ENCODE measurements around the gene PIAS4. TPM values are rescaled to one million over a fixed set of nuclear protein-coding genes. Genes with fewer than 3 reads are reported as not detected.
A peak's percentile ranks its signal among the peaks of the same experiment; 100 is the strongest.

Gene PIAS4
- total and polyA plus RNA-seq, 2 donors (not counting 3 experiments of a cell fraction or from before 2014, with no cell fraction given), result 26.2 to 46.2 TPM

- H4K20me1 ChIP-seq (replicated peaks; ENCODE audit: control insufficient read depth, extremely low read depth, insufficient read depth, low read length), result no peaks in the 10 kb centered on the region
- peak overlapping the region; percentile 98 for H3K9ac ChIP-seq (replicated peaks; ENCODE audit: extremely low read depth, insufficient read depth, low read length)
- peak overlapping the region; percentile 79 to 93 (median 86) for H3K4me3 ChIP-seq (replicated peaks in 1 of 3; ENCODE audit: insufficient read depth in 1 of 3, low read depth in 1 of 3, low read length in 3 of 3)
- dilution Hi-C loops (cut with MboI; ENCODE audit: extremely low pct_ligation_motif_present, low sequenced_read_pairs), result no loop called here
- peak overlapping the region; percentile 75 for H3K4me2 ChIP-seq (ENCODE audit: insufficient read depth, low read length)
- intact Hi-C loops (cut with micrococcal nuclease), result no loop called here
- FAIRE-seq (no peak), DNase-seq (ENCODE audit: low read depth, low spot score) (no peak)
- CTCF ChIA-PET, result interaction anchor here (1.0 to 2.2 kb wide), 4 partner anchors 14 to 17 kb away, joined by 4 to 34 read pairs (median 8); partner anchors contain the start of gene EEF2
- peaks cover 23% of the 10 kb centered on the region for H3K4me1 ChIP-seq (ENCODE audit: control insufficient read depth, extremely low read depth, insufficient read depth, low read length)
- POLR2A ChIA-PET, result interaction anchor here (1.0 to 4.9 kb wide), 3 partner anchors 10 to 17 kb away, joined by 3 to 82 read pairs (median 3); partner anchors contain the start of gene EEF2
- no peaks in the 10 kb centered on the region for H3K27me3 ChIP-seq (ENCODE audit: control insufficient read depth in 2 of 2, insufficient read depth in 2 of 2, low read length in 2 of 2)
- TF ChIP-seq POLR2AphosphoS5 (IDR thresholded peaks at IDR 0.05; ENCODE audit: insufficient read depth, low read depth, low read length) (no peak), POLR2A (IDR thresholded peaks at IDR 0.05; ENCODE audit: low read depth, low read length) (no peak), MAX (IDR thresholded peaks at IDR 0.05; ENCODE audit: insufficient read depth, insufficient read length) (no peak), GATA2 (IDR thresholded peaks at IDR 0.05; ENCODE audit: insufficient read depth, insufficient read length, low read depth, low read length) (no peak), JUN (IDR thresholded peaks at IDR 0.05; ENCODE audit: borderline replicate concordance, insufficient read depth, insufficient read length, low read depth) (no peak), FOS (IDR thresholded peaks at IDR 0.05; ENCODE audit: borderline replicate concordance, insufficient read depth, low read length) (no peak), EZH2 (IDR thresholded peaks at IDR 0.05; ENCODE audit: borderline replicate concordance, low read depth, low read length, severe bottlenecking) (no peak), MYC (IDR thresholded peaks at IDR 0.05; ENCODE audit: low read depth, low read length) (no peak)
- TF ChIP-seq, protein P1, sequence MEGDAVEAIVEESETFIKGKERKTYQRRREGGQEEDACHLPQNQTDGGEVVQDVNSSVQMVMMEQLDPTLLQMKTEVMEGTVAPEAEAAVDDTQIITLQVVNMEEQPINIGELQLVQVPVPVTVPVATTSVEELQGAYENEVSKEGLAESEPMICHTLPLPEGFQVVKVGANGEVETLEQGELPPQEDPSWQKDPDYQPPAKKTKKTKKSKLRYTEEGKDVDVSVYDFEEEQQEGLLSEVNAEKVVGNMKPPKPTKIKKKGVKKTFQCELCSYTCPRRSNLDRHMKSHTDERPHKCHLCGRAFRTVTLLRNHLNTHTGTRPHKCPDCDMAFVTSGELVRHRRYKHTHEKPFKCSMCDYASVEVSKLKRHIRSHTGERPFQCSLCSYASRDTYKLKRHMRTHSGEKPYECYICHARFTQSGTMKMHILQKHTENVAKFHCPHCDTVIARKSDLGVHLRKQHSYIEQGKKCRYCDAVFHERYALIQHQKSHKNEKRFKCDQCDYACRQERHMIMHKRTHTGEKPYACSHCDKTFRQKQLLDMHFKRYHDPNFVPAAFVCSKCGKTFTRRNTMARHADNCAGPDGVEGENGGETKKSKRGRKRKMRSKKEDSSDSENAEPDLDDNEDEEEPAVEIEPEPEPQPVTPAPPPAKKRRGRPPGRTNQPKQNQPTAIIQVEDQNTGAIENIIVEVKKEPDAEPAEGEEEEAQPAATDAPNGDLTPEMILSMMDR (IDR thresholded peaks at IDR 0.05; ENCODE audit: extremely low read depth in 1 of 2, insufficient read depth in 1 of 2, low read depth in 1 of 2, low read length in 2 of 2), result no peak
- peaks cover 8 to 22% of the 10 kb centered on the region in 2 experiments for H3K36me3 ChIP-seq (ENCODE audit: control insufficient read depth in 2 of 2, extremely low read depth in 1 of 2, insufficient read depth in 2 of 2, low read length in 2 of 2)
- H3K79me2 ChIP-seq (ENCODE audit: control insufficient read depth, insufficient read depth, low read length), result peaks cover 45% of the 10 kb centered on the region
- H3K9me1 ChIP-seq (replicated peaks; ENCODE audit: control insufficient read depth, extremely low read depth, insufficient read depth, low read length), result no peaks in the 10 kb centered on the region
- peak overlapping the region; percentile 92 for H3K27ac ChIP-seq (ENCODE audit: insufficient read depth, low read depth, low read length)
- no peak overlapping the region for H2AFZ ChIP-seq (ENCODE audit: low read depth, low read length)
- no TSS peak for BruUV-seq (replicated peaks)
- no peaks in the 10 kb centered on the region for H3K9me3 ChIP-seq (replicated peaks; ENCODE audit: control insufficient read depth, insufficient read depth, low read length)
Measured at GRCh38 chr19:3970313-3970807, 37.2 kb upstream of the PIAS4 start.
